ENCODE results near the gene UGT8. TPM values are rescaled to one million over a fixed set of nuclear protein-coding genes. Genes with fewer than 3 reads are reported as not detected.
A peak's percentile ranks its signal among the peaks of the same experiment; 100 is the strongest.

The UGT8 gene
- total RNA-seq, 4 donors from 2014 or later = 0.73 to 2.6 (median 1.7) TPM

- WGBS = 21% methylated on average over 15 of the region's 15 CpGs
- no peak for DNase-seq (ENCODE audit: low spot score in 2 of 2)
- Histone ChIP-seq H3K27me3 (peaks cover 35% of the 10 kb centered on the region), H3K36me3 (no peaks in the 10 kb centered on the region), H3K4me3 (peak overlapping the region; percentile 50), H3K9me3 (no peaks in the 10 kb centered on the region), H3K4me1 (peaks cover 22% of the 10 kb centered on the region), H3K27ac (no peak overlapping the region)
- TF ChIP-seq POLR2A (IDR thresholded peaks at IDR 0.05) (no peak), EP300 (IDR thresholded peaks at IDR 0.05) (no peak), POLR2AphosphoS5 (IDR thresholded peaks at IDR 0.05) (no peak), CTCF (IDR thresholded peaks at IDR 0.05) (no peak)
Observed at GRCh38 chr4:114599903-114600552, 1.4 kb downstream of the UGT8 start.

DNA sequence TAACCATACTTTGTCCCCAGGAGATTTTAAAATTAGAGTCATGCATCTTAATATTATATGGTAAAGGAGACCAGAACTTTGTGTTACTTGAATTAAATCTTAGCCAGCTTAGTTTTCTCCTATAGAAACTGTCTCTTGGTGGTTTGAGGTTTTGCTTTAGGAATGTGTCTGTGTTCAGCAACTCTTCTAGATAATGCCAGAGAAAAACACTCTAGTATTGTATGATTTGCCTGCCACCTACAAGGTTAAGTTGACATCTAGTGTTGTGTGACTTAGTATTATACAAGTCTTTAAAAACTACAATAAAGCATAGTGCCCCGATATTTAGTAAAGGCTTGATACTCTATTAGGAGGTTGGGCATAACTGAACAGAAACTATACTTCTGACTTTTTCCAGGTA lies 2.1 kb downstream of the UGT8 start:
- H3K27ac ChIP-seq = no peak overlapping the region
- H3K4me3 ChIP-seq = no peak overlapping the region
- H3K27me3 ChIP-seq = peaks cover 29% of the 10 kb centered on the region
- no peak for TF ChIP-seq POLR2A (IDR thresholded peaks at IDR 0.05)
- no peak for TF ChIP-seq CTCF (IDR thresholded peaks at IDR 0.05)
- peaks cover 22% of the 10 kb centered on the region for H3K4me1 ChIP-seq
- no peak for DNase-seq (ENCODE audit: low spot score in 2 of 2)
- no peaks in the 10 kb centered on the region for H3K9me3 ChIP-seq
- WGBS = 93% methylated on average over 1 of the region's 1 CpG
- no peaks in the 10 kb centered on the region for H3K36me3 ChIP-seq

GRCh38 chr4:114601304-114602052 lies 2.9 kb downstream of the UGT8 start:
- Histone ChIP-seq H3K27ac (no peak overlapping the region), H3K9me3 (no peaks in the 10 kb centered on the region), H3K4me1 (peaks cover 22% of the 10 kb centered on the region), H3K27me3 (peaks cover 26% of the 10 kb centered on the region), H3K36me3 (no peaks in the 10 kb centered on the region), H3K4me3 (no peak overlapping the region)
- no peak for TF ChIP-seq POLR2AphosphoS5 (IDR thresholded peaks at IDR 0.05)
- no peak for TF ChIP-seq EP300 (IDR thresholded peaks at IDR 0.05)
- TF ChIP-seq POLR2A (IDR thresholded peaks at IDR 0.05) = no peak
- TF ChIP-seq CTCF (IDR thresholded peaks at IDR 0.05) = no peak
- DNase-seq (ENCODE audit: low spot score in 2 of 2) = no peak
- WGBS = 76% methylated on average over 5 of the region's 5 CpGs

DNA sequence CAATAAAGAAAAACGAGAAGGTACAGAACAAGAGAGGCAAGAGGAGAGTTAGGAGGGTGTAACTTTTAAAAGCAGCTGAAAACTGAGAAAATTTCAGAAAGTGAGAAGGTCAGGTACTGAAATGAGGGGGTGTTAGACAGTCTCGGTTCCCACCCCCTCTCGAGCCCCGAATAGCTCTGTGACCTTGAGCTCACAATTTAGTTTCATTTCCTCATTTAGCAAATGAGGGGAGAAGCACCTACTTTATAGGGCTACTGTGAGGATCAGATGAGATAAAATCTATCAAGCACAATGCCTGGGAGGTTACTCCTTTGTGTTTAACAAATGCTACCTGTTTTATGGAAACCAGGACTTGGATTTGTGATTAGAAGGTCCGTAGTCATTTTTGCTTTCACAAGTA lies 4.9 kb downstream of the UGT8 start:
- H3K27ac ChIP-seq = no peak overlapping the region
- H3K36me3 ChIP-seq = no peaks in the 10 kb centered on the region
- peaks cover 15% of the 10 kb centered on the region for H3K4me1 ChIP-seq
- DNase-seq (ENCODE audit: low spot score in 2 of 2) = no peak
- H3K27me3 ChIP-seq = peaks cover 15% of the 10 kb centered on the region
- no peaks in the 10 kb centered on the region for H3K9me3 ChIP-seq
- WGBS = 77% methylated on average over 5 of the region's 5 CpGs
- H3K4me3 ChIP-seq = no peak overlapping the region
- no peak for TF ChIP-seq EP300 (IDR thresholded peaks at IDR 0.05)
- TF ChIP-seq CTCF (IDR thresholded peaks at IDR 0.05) = no peak
- no peak for TF ChIP-seq POLR2A (IDR thresholded peaks at IDR 0.05)
- TF ChIP-seq POLR2AphosphoS5 (IDR thresholded peaks at IDR 0.05) = no peak

DNA sequence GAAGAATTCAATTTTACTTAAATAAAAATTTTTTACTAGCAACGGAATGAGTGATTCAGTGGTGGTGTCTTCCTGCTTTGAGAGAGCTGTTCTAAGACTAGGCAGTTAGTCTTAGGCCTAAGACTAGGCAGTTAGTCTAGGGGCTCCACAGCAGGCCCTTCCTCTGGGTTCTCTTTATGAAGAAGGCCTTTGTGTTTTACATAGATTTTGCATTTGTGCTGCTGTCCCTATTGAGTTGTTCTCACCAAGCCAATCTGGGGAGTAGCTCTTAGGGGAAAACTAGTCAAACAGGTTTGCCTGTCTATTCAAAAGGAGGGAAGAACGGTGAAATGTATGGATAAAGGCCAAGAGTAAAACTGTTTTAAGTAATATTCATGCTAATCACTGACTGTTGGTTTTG lies 7.6 kb downstream of the UGT8 start:
- DNase-seq (ENCODE audit: low spot score in 2 of 2) = no peak
- Histone ChIP-seq H3K4me1 (no peaks in the 10 kb centered on the region), H3K27ac (no peak overlapping the region), H3K27me3 (no peaks in the 10 kb centered on the region), H3K36me3 (no peaks in the 10 kb centered on the region), H3K4me3 (no peak overlapping the region), H3K9me3 (no peaks in the 10 kb centered on the region)
- TF ChIP-seq POLR2A (IDR thresholded peaks at IDR 0.05) (no peak), POLR2AphosphoS5 (IDR thresholded peaks at IDR 0.05) (no peak), EP300 (IDR thresholded peaks at IDR 0.05) (no peak), CTCF (IDR thresholded peaks at IDR 0.05) (no peak)
- 60% methylated on average over 2 of the region's 2 CpGs for WGBS
